Naive thymus-derived CD4-positive, alpha-beta T cell (primary cell): Measurements from ENCODE around the gene CACNA1S. TPM values are rescaled to one million over a fixed set of nuclear protein-coding genes. Genes with fewer than 3 reads are reported as not detected.

Source experiments
- ATAC-seq: fragments of 150-1000 bp; cut with Tn5 transposase; 2 replicates; pipeline ENCODE4 v1.10.0; 2021; ENCODE audit warnings: mild to moderate bottlenecking, moderate library complexity
- CTCF ChIA-PET: fragments of 350-600 bp; sonication (Branson Sonifier 250); formaldehyde crosslinking; loops from one replicate; lab custom pipeline; 2021; ENCODE audit warnings: antibody characterized with exemption; lab: Charles Lee
- POLR2A ChIA-PET: fragments of 350-600 bp; sonication (Branson Sonifier 250); formaldehyde crosslinking; loops from one replicate; lab custom pipeline; 2021; ENCODE audit warnings: antibody characterized with exemption, inconsistent platforms; lab: Charles Lee
- DNase-seq, 9 donors: peaks; one replicate each; pipeline versions ENCODE4 v3.0.0 to v3.0.0-alpha.2; 2020 to 2022; ENCODE audit warnings: mixed read lengths in 1 of 9
- H3K27ac ChIP-seq: one replicate; pipeline ENCODE4 v1.7.0; 2013; ENCODE audit warnings: mild to moderate bottlenecking, low read depth, low read length, moderate library complexity
- H3K27me3 ChIP-seq, 2 donors: one replicate each; pipeline ENCODE4 v1.7.0; 2013; ENCODE audit warnings: low read length in 2 of 2, mild to moderate bottlenecking in 2 of 2, moderate library complexity in 2 of 2; ENCODE audit not compliant: control insufficient read depth in 2 of 2, insufficient read depth in 2 of 2
- H3K36me3 ChIP-seq, 3 experiments: 1 replicate in 2 of 3; 2 replicates in 1 of 3; pipeline ENCODE4 v1.7.0; 2013; ENCODE audit warnings: low read length in 3 of 3, mild to moderate bottlenecking in 3 of 3, moderate library complexity in 1 of 3; ENCODE audit not compliant: insufficient read depth in 3 of 3, control insufficient read depth in 2 of 3
- H3K4me1 ChIP-seq, 2 donors: one replicate each; pipeline ENCODE4 v1.7.0; 2013; ENCODE audit warnings: low read length in 2 of 2, mild to moderate bottlenecking in 2 of 2, moderate library complexity in 1 of 2; ENCODE audit not compliant: control insufficient read depth in 2 of 2, insufficient read depth in 2 of 2
- H3K4me3 ChIP-seq: 2 replicates; pipeline ENCODE4 v1.7.0; 2013; ENCODE audit warnings: mild to moderate bottlenecking, low read length
- H3K9me3 ChIP-seq, 3 experiments: 1 replicate in 2 of 3; 2 replicates in 1 of 3; pipeline ENCODE4 v1.7.0; 2013; ENCODE audit warnings: low read length in 3 of 3; ENCODE audit not compliant: control insufficient read depth in 2 of 3
- H3K27ac Mint-ChIP-seq, 9 donors: one replicate each; pipeline ENCODE4 v1.8.0; 2020 to 2022; ENCODE audit warnings: mixed read lengths in 9 of 9, mild to moderate bottlenecking in 8 of 9, moderate library complexity in 5 of 9, inconsistent platforms in 2 of 9
- H3K27me3 Mint-ChIP-seq, 5 donors: one replicate each; pipeline ENCODE4 v1.8.0; 2021 to 2022; ENCODE audit warnings: mixed read lengths in 5 of 5, mild to moderate bottlenecking in 1 of 5
- H3K36me3 Mint-ChIP-seq, 5 donors: one replicate each; pipeline ENCODE4 v1.8.0; 2020 to 2022; ENCODE audit warnings: mixed read lengths in 5 of 5, mild to moderate bottlenecking in 3 of 5, inconsistent platforms in 1 of 5
- H3K4me1 Mint-ChIP-seq, 7 donors: one replicate each; pipeline ENCODE4 v1.8.0; 2020 to 2022; ENCODE audit warnings: mixed read lengths in 7 of 7, mild to moderate bottlenecking in 3 of 7, inconsistent platforms in 1 of 7
- H3K4me3 Mint-ChIP-seq, 10 donors: one replicate each; pipeline ENCODE4 v1.8.0; 2020 to 2022; ENCODE audit warnings: mild to moderate bottlenecking in 10 of 10, mixed read lengths in 10 of 10, moderate library complexity in 6 of 10, inconsistent platforms in 2 of 10
- H3K9me3 Mint-ChIP-seq, 11 donors: one replicate each; pipeline ENCODE4 v1.8.0; 2020 to 2022; ENCODE audit warnings: mixed read lengths in 11 of 11, mild to moderate bottlenecking in 4 of 11, inconsistent platforms in 1 of 11, moderate library complexity in 1 of 11
- intact Hi-C, 2 donors: fragments of 100-400 bp; cut with micrococcal nuclease; formaldehyde crosslinking; loops; one replicate each; pipeline ENCODE4 v1.15.1; 2023
- polyA plus RNA-seq, 2 donors: library from polyadenylated mRNA; unstranded; fragments of 300-500 nt; fragmentation: Illumina TruSeq; gene quantifications; one replicate each; pipeline ENCODE4 v1.2.3, GENCODE V29; 2021
- total RNA-seq, 6 experiments: library from RNA in 5 of 6; stranded (reverse) in 5 of 6; gene quantifications; 1 replicate in 5 of 6; 2 replicates in 1 of 6; pipeline ENCODE4 v1.2.3 and lab custom pipeline; 2021 to 2026

CACNA1S gene
- total and polyA plus RNA-seq, 7 experiments from 2014 or later = not detected

DNA sequence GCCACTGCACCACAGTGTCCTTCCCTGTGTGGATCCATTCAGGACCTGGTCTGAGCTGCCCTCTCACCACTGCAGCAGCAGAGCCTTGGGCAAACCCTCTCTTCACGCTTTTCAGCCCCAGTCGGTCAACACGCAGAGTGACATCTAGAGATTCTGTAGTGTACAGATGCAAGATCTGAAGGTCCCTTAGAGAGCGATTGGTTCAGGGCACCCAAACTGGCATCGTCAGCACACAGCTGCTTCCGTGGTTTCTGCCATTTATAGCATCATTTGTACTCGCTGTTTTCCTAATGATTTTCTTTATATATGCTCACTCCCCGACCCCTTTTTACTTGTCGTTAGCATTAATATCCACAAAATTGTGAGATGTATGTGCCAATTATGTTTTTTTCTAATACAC, 16.2 kb upstream of the CACNA1S start:
- H3K27ac Mint-ChIP-seq = no peak overlapping the region

DNA sequence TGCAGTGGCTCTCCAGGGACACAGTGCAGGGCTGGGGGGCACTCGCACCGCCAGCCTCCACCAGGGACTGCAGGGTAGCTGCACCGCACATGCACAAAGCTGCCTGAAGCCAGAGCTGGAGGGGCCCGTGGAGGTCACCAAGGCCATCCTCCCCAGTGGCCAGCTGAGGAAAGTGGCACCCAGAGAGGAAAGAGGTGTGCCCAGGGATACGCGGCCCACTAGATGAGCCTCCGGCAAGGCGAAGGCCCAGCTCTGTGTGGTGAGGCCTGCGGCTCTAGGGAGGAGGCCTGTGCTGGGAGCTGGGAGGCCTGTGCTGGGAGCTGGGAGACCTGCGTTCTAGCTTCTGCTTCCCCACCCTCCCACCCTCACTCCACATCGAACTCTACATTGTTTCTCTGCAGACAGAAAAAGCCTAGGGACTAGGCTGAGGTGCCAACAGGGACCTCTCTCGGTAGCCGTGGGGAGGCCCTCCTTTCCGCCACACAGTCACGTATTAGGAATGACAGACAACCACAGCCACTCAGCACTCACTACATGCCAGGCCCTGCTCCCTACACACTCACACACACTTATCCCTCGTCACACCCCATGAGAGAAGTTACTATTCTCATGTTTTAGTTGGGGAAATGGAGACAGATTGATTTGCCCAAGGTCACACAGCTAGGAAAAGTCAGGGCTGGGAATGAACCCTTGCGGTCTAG, 15.7 kb upstream of the CACNA1S start:
- H3K9me3 ChIP-seq = no peaks in the 10 kb centered on the region
- H3K4me1 ChIP-seq = no peaks in the 10 kb centered on the region
- no peak overlapping the region for H3K4me3 ChIP-seq
- ChIA-PET POLR2A (no interaction called here), CTCF (no interaction called here)
- H3K9me3 Mint-ChIP-seq = peaks cover 0 to 2% (median 0%) of the 10 kb centered on the region in 11 donors
- H3K27ac ChIP-seq = no peak overlapping the region
- intact Hi-C loops = no loop called here
- H3K36me3 ChIP-seq = no peaks in the 10 kb centered on the region
- H3K36me3 Mint-ChIP-seq = peaks cover 0 to 10% (median 7%) of the 10 kb centered on the region in 5 donors
- DNase-seq (no peak), ATAC-seq (peak; percentile 26)
- no peak overlapping the region for H3K4me3 Mint-ChIP-seq
- H3K27ac Mint-ChIP-seq = no peak overlapping the region
- H3K27me3 ChIP-seq = peaks cover 0 to 5% of the 10 kb centered on the region in 2 donors
- no peaks in the 10 kb centered on the region for H3K4me1 Mint-ChIP-seq
- peaks cover 8 to 17% (median 11%) of the 10 kb centered on the region in 5 donors for H3K27me3 Mint-ChIP-seq

More for the DNA sequence above, 16.2 kb upstream of the CACNA1S start:
- intact Hi-C loops = no loop called here
- Mint-ChIP-seq H3K27me3 (peaks cover 8 to 13% (median 11%) of the 10 kb centered on the region in 5 donors), H3K36me3 (peaks cover 0 to 16% (median 9%) of the 10 kb centered on the region in 5 donors), H3K4me3 (no peak overlapping the region), H3K4me1 (no peaks in the 10 kb centered on the region), H3K9me3 (peaks cover 0 to 2% (median 0%) of the 10 kb centered on the region in 11 donors)
- H3K27ac ChIP-seq = no peak overlapping the region
- H3K36me3 ChIP-seq = no peaks in the 10 kb centered on the region
- no peaks in the 10 kb centered on the region for H3K4me1 ChIP-seq
- H3K4me3 ChIP-seq = no peak overlapping the region
- ChIA-PET CTCF (interaction anchor here (1.0 kb wide), 1 partner anchor 44 kb away, joined by 3 read pairs; no protein-coding TSS in a partner anchor), POLR2A (no interaction called here)
- H3K27me3 ChIP-seq = peaks cover 0 to 5% of the 10 kb centered on the region in 2 donors
- DNase-seq (no peak), ATAC-seq (no peak)
- H3K9me3 ChIP-seq = no peaks in the 10 kb centered on the region

DNA sequence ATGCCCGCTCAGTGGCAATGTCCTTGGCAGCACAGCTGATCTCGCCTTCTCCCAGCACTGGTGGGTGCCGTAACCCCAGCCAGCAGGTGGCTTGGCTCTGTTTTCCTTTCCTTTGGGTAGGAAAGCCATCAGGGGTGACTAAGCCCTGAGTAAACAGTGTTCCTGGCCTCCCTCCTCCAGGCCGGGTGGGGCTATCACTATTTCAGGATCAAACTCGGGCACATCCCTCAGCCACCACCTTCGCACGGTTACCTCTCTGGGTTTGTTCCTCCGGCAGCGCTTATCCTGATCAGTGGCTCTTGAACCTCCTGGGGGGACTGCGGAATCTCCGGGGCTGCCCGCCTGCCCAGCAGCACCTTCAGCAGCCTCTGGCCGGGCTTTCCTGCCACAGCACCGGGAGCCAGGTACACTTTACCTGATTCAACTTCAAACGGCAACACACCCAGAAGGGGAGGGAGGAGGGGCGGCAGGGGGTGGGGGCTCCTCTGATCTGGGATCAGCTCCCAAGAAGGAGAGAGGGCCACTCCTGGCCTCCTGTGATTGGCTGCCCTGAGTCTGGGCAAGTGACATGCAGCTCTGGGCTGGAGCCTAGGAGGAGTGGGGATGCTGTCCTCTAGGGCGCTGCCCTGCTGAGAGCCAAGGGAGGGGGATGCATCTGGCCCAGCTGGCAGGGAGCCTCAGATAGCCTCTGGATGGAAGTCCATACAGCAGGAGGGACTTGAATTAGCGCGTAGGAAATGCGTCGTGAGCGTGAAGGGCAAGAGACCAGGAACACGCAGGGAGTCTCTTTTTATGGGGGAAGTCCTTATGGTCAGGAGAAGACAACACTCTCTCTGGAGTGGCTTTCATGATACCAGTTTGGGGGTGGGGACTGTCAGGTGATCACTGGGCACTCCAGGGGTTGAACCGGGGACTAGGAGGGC, 14.9 kb upstream of the CACNA1S start, which contains the start of gene ASCL5:
Gene ASCL5 (minus strand): TSS at position 353 of the 923 bp plus-strand sequence. CDS start 11,812 bp downstream, outside the sequence.
- Mint-ChIP-seq H3K27me3 (peaks cover 8 to 17% (median 11%) of the 10 kb centered on the region in 5 donors), H3K27ac (peak within 1 kb of the TSS in 1 of 9 donors; percentile 20), H3K4me3 (no peak within 1 kb of the TSS), H3K36me3 (peaks cover 0 to 7% (median 4%) of the 10 kb centered on the region in 5 donors), H3K9me3 (peaks cover 0 to 1% (median 0%) of the 10 kb centered on the region in 11 donors), H3K4me1 (no peaks in the 10 kb centered on the region)
- Histone ChIP-seq H3K4me3 (no peak within 1 kb of the TSS), H3K9me3 (no peaks in the 10 kb centered on the region), H3K36me3 (no peaks in the 10 kb centered on the region), H3K27ac (no peak within 1 kb of the TSS), H3K27me3 (peaks cover 0 to 5% of the 10 kb centered on the region in 2 donors), H3K4me1 (no peaks in the 10 kb centered on the region)
- intact Hi-C loops = no loop called here
- POLR2A ChIA-PET = no interaction called here
- ATAC-seq (no peak), DNase-seq (no peak)
- CTCF ChIA-PET = no interaction called here

DNA sequence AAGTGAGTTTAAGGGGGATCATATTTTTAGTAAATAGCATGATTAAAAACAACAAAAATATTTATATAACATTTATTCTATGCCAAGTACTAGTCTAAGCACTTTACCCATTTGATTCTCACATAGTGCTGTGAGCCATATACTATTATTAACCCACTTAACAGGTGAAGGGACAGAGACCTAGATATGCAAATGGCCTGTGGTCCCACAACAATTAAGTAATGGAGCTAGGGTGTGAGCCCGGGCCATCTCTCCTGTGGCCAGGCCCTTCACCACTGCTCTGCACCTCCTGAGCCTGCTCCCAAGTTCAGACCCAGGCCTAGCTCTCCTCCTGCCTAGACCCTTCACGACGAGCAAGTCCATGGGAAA, 14.2 kb upstream of the CACNA1S start:
- Mint-ChIP-seq H3K4me3 (no peak overlapping the region), H3K9me3 (peaks cover 0 to 1% (median 0%) of the 10 kb centered on the region in 11 donors), H3K27ac (no peak overlapping the region), H3K36me3 (peaks cover 0 to 3% (median 0%) of the 10 kb centered on the region in 5 donors), H3K27me3 (peaks cover 8 to 17% (median 11%) of the 10 kb centered on the region in 5 donors), H3K4me1 (no peaks in the 10 kb centered on the region)
- no peak overlapping the region for H3K27ac ChIP-seq
- POLR2A ChIA-PET = no interaction called here
- H3K9me3 ChIP-seq = no peaks in the 10 kb centered on the region
- ATAC-seq = no peak
- no peaks in the 10 kb centered on the region for H3K36me3 ChIP-seq
- no peak for DNase-seq
- peaks cover 0 to 5% of the 10 kb centered on the region in 2 donors for H3K27me3 ChIP-seq
- intact Hi-C loops = no loop called here
- CTCF ChIA-PET = no interaction called here
- no peak overlapping the region for H3K4me3 ChIP-seq
- H3K4me1 ChIP-seq = no peaks in the 10 kb centered on the region

DNA sequence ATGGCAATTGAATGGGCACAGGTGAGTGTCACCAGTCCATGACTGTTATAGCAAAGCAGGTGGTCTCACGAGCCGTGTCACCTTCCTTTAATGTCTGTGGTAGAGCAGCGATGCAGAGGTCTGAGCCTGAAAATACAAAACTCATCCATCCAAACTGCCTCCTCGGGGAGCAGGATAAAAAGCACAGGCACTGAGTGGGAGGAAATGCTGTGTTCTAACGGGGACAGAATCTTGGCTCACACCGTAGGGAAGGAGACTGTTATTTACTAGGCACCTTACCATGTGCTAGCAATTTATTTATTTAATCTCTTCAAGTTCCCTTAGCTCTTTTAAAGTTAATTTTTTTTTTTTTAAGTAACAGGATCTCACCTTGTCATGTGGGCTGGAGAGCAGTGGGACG, 13.6 kb upstream of the CACNA1S start:
- CTCF ChIA-PET = no interaction called here
- Histone ChIP-seq H3K9me3 (no peaks in the 10 kb centered on the region), H3K4me3 (no peak overlapping the region), H3K36me3 (no peaks in the 10 kb centered on the region), H3K4me1 (no peaks in the 10 kb centered on the region), H3K27me3 (peaks cover 0 to 5% of the 10 kb centered on the region in 2 donors), H3K27ac (no peak overlapping the region)
- Mint-ChIP-seq H3K27me3 (peaks cover 8 to 19% (median 11%) of the 10 kb centered on the region in 5 donors), H3K9me3 (peaks cover 0 to 1% (median 0%) of the 10 kb centered on the region in 11 donors), H3K4me3 (no peak overlapping the region), H3K4me1 (no peaks in the 10 kb centered on the region), H3K36me3 (peaks cover 0 to 3% (median 0%) of the 10 kb centered on the region in 5 donors), H3K27ac (peak overlapping the region in 1 of 9 donors; percentile 20)
- no peak for DNase-seq
- intact Hi-C loops = no loop called here
- ATAC-seq = no peak
- POLR2A ChIA-PET = no interaction called here

DNA sequence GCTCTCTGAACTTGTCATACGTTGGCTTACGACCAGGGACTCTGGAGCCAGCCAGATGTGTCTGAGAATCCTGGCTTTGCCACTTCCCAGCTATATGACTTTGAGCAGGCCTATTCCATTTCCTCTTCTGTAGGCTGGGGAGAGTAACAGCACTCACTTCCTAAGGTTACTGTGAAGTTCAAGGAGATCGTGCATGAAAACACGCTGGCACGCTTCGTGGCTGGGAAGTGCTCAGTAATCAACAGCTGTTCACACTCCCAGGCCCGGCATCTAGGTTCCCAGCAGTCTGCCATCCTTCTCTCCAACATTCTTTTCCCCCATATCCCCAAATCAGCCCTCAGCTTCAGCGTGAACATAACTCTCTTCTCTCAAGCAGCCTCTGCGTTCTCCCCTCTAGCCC, 12.8 kb upstream of the CACNA1S start:
- peaks cover 0 to 5% of the 10 kb centered on the region in 2 donors for H3K27me3 ChIP-seq
- ATAC-seq (no peak), DNase-seq (no peak)
- peaks cover 0 to 1% (median 0%) of the 10 kb centered on the region in 11 donors for H3K9me3 Mint-ChIP-seq
- peaks cover 0 to 4% (median 3%) of the 10 kb centered on the region in 7 donors for H3K4me1 Mint-ChIP-seq
- intact Hi-C loops = no loop called here
- peaks cover 0 to 2% of the 10 kb centered on the region in 2 donors for H3K4me1 ChIP-seq
- H3K27me3 Mint-ChIP-seq = peaks cover 8 to 24% (median 11%) of the 10 kb centered on the region in 5 donors
- no peak overlapping the region for H3K4me3 Mint-ChIP-seq
- H3K27ac Mint-ChIP-seq = peak overlapping the region in 1 of 9 donors; percentile 30
- CTCF ChIA-PET = no interaction called here
- H3K36me3 Mint-ChIP-seq = peaks cover 0 to 3% (median 0%) of the 10 kb centered on the region in 5 donors
- no peak overlapping the region for H3K27ac ChIP-seq
- H3K9me3 ChIP-seq = no peaks in the 10 kb centered on the region
- H3K36me3 ChIP-seq = no peaks in the 10 kb centered on the region
- POLR2A ChIA-PET = no interaction called here
- H3K4me3 ChIP-seq = no peak overlapping the region
